H1 (cell line): Measurements from ENCODE around the gene SLC5A4. TPM values are rescaled to one million over a fixed set of nuclear protein-coding genes. Genes with fewer than 3 reads are reported as not detected.

ENCODE experiments used
- BRCA1 ChIP-seq: IDR thresholded peaks from 2 replicates; pipeline ENCODE4 v1.6.1; 2012; ENCODE audit warnings: low read depth, low read length, improper control_type of control experiment
- CHD2 ChIP-seq: IDR thresholded peaks from 2 replicates; pipeline ENCODE4 v1.6.1; 2012; ENCODE audit warnings: low read length, improper control_type of control experiment
- polyA plus RNA-seq, 7 experiments: library from polyadenylated mRNA; depleted of rRNA in 3 of 7; stranded (reverse) in 5 of 7; unstranded in 2 of 7; fragments of >200 nt in 5 of 7; fragments of 200-250 nt in 2 of 7; gene quantifications; 1 replicate in 5 of 7; 2 replicates in 1 of 7; 4 replicates in 1 of 7; pipeline versions ENCODE4 v1.2.1 to v1.2.3, GENCODE V29; 2011 to 2013; ENCODE audit warnings: missing spikeins in 2 of 7, mixed read lengths in 2 of 7
- total RNA-seq: library from RNA; stranded (reverse); fragmentation: NEBNext Ultra II Directional; extraction: Animal tissue kit (Norgen Biotek cat#: 25700); gene quantifications from 2 replicates; pipeline ENCODE4 v1.2.1, GENCODE V29; 2021
- TF ChIP-seq, protein P1 (sequence below), 3 experiments: IDR thresholded peaks; 1 replicate in 2 of 3; 2 replicates in 1 of 3; pipeline versions ENCODE4 v1.5.1 to v1.6.1; 2011; ENCODE audit warnings: low read length in 3 of 3, mild to moderate bottlenecking in 3 of 3, inconsistent platforms in 2 of 3, low read depth in 1 of 3, moderate library complexity in 1 of 3; ENCODE audit not compliant: insufficient read depth in 1 of 3; ENCODE audit errors: control extremely low read depth in 1 of 3

The SLC5A4 gene
- total and polyA plus RNA-seq, 2 of the 8 experiments (the other 6 are each of a cell fraction or from before 2014, with no cell fraction given): 0.17 TPM; not detected in 1

DNA sequence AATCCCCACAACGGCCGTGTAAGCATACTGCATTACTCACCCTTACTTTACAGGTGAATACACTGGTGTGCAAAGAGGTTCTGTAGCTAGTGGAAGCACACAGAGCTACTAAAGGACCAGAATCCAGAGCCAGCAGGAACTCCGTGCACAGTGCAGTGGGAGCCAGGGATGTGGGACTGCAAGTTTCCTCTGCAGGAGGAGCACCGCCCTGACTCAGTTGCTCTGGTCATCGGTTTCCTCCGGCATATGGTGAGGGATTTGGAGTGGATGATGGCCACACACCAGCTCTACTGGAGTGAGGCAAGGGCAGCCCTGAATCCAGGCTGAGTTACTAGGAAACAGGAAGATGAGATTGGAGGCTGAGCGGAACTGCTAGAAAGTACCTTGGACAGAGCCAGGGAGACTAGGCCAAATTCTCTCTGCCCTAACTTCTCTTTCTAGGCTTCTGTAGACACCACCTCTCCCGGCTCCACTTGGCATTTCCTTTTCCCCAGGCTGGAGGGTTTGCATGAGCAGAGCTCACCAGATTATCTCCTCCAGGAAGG is 77.9 kb downstream of the SLC5A4 start (continued):
- TF ChIP-seq, protein P1, sequence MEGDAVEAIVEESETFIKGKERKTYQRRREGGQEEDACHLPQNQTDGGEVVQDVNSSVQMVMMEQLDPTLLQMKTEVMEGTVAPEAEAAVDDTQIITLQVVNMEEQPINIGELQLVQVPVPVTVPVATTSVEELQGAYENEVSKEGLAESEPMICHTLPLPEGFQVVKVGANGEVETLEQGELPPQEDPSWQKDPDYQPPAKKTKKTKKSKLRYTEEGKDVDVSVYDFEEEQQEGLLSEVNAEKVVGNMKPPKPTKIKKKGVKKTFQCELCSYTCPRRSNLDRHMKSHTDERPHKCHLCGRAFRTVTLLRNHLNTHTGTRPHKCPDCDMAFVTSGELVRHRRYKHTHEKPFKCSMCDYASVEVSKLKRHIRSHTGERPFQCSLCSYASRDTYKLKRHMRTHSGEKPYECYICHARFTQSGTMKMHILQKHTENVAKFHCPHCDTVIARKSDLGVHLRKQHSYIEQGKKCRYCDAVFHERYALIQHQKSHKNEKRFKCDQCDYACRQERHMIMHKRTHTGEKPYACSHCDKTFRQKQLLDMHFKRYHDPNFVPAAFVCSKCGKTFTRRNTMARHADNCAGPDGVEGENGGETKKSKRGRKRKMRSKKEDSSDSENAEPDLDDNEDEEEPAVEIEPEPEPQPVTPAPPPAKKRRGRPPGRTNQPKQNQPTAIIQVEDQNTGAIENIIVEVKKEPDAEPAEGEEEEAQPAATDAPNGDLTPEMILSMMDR (IDR thresholded peaks at IDR 0.05; ENCODE audit: control extremely low read depth in 1 of 3, insufficient read depth in 1 of 3, low read depth in 1 of 3, low read length in 3 of 3): no peak
- TF ChIP-seq BRCA1 (no peak), CHD2 (no peak)
- TF ChIP-seq, all 59 proteins: peak for 0
